Measurements from ENCODE around the gene PSMD1.

PSMD1 gene

DNA sequence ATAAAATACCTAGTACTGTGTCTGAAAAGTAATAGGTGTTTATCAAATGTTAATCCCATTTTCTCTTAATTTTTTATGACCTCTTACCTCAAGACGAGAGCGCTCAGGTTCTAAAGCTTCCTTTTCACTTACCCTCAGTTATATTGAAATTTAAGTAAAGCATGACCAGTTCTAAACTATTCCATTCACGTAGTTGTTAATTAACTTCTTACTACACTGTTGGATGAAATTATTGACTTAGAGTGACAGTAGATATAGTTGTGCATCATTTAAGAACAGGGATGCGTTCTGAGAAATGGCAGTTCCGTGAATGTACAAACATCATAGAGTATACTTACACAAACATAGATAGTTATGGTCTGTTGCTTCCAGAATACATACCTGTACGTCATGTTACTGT is 88.2 kb downstream of the PSMD1 start:
- no peak overlapping the region for H3K27ac ChIP-seq
- TF ChIP-seq CTCF (conservative IDR thresholded peaks at IDR 0.05), result no peak

DNA sequence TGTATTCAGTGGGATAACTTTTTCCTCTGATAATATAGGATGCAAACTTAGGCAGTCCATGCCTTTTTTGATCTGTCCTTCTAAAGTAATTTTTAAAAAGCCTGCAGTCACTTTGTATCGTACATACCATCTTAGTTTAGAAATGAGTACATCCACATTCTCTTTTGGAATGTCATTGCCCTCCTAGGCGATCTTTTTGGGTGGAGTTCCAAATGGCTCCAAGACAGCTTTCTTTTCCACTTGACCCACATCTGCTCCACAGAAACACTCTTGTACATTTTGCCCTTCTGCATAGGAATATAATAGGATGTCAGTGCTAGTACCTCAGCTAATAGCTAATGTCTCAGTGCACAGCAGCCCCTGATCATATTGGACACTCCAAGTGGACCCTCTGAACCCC is 90.0 kb downstream of the PSMD1 start:
- no peak overlapping the region for H3K27ac ChIP-seq
- TF ChIP-seq CTCF (conservative IDR thresholded peaks at IDR 0.05), result no peak

- TF ChIP-seq CTCF (conservative IDR thresholded peaks at IDR 0.05), result no peak
Observed at GRCh38 chr2:231152800-231153557, 96.3 kb downstream of the PSMD1 start.

DNA sequence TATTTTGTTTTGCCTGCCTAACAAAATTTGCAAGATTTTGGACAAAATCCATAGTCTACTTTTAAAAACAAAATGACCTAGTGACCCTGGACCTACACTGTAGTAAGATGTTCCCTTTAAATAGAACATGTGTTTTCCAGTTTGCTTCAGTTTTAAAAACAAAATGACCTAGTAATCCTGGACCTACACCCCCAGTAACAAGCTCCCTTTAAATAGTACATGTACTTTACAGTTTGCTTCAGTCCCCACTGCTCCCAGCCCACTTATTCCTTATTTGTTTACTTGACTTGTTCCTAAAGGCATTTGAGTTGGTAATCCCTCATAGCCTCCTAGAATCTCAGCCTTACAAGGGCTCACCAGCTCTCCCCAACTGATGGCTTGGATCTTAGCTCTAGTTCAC is 102.6 kb downstream of the PSMD1 start:
- H3K27ac ChIP-seq, result no peak overlapping the region
- TF ChIP-seq CTCF (conservative IDR thresholded peaks at IDR 0.05), result no peak

More at GRCh38 chr2:231152800-231153557, 96.3 kb downstream of the PSMD1 start:
- no peak overlapping the region for H3K27ac ChIP-seq

- no peak overlapping the region for H3K27ac ChIP-seq
- no peak for TF ChIP-seq CTCF (conservative IDR thresholded peaks at IDR 0.05)
Observed at GRCh38 chr2:231160701-231161100, 104.0 kb downstream of the PSMD1 start.

GRCh38 chr2:231161252-231161839 is 104.7 kb downstream of the PSMD1 start:
- H3K27ac ChIP-seq, result no peak overlapping the region
- TF ChIP-seq CTCF (conservative IDR thresholded peaks at IDR 0.05), result no peak

DNA sequence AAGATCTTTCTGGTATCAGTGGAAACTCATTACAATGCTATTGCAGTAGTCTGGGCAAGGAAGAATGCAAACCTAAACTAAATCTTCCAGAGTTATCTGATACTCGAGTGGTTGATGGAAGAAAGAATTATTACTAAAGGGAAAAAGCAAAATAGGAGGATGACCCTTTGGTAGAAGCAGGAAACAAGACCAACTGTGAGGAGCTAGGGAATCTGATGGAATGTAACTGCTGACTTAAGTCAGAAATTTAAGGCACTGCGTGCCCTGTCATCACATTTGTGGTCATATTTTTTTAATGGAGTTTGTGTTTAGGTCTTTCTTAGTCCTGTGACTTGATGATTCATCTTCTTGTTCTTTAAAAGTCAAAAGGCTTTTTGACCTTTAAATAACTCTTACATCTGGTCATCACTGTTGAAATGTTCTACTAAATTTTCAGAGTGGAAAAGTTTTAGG is 105.2 kb downstream of the PSMD1 start:
- no peak overlapping the region for H3K27ac ChIP-seq
- no peak for TF ChIP-seq CTCF (conservative IDR thresholded peaks at IDR 0.05)

Measured in VCaP (cell line).